GM18868 (cell line): ENCODE measurements around the gene PDCD6IP.
"Not testable (repeated sequence)": the region's sequence is repeated elsewhere in the genome, so short reads cannot be mapped to it uniquely, and the experiment has no call there.

ENCODE experiments used
- ATAC-seq: cut with Tn5 transposase; IDR thresholded peaks from one replicate; pipeline ENCODE4 v1.9.1; 2021; ENCODE audit warnings: mild to moderate bottlenecking, moderate library complexity; ENCODE audit not compliant: unreplicated experiment

PDCD6IP gene

DNA sequence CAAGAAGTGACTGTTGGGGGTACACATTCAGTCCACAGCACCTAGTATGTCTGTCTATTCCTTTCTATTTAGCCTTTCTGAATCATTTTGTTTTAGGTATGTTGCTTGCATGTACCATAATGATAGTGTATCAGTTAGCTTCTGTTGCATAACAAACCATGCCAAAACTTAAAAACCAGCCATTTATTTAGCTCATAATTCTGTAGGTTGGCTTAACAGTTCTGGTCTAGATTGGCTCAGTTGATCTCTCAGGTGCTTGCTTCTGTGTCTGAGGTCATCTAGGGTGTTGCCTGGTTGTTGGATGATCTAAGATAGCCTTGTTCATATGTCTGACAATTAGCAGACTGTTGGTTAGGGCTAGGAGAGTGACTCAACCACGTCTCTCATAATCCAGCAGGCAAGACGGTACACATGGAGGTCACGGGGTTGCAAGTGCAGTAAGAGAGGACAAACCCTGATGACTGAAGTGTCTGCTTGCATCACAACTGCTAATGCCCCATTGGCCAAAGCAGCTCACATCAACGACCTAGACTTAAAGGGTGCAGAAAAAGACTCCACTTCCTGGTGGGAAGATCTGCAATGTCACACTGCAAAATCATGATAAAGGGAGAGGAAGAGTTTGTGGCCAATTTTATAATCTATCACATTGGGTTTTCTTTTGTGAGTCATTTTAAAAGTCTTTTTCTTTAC is 6.8 kb upstream of the PDCD6IP start:
- peak; percentile 57 for ATAC-seq

DNA sequence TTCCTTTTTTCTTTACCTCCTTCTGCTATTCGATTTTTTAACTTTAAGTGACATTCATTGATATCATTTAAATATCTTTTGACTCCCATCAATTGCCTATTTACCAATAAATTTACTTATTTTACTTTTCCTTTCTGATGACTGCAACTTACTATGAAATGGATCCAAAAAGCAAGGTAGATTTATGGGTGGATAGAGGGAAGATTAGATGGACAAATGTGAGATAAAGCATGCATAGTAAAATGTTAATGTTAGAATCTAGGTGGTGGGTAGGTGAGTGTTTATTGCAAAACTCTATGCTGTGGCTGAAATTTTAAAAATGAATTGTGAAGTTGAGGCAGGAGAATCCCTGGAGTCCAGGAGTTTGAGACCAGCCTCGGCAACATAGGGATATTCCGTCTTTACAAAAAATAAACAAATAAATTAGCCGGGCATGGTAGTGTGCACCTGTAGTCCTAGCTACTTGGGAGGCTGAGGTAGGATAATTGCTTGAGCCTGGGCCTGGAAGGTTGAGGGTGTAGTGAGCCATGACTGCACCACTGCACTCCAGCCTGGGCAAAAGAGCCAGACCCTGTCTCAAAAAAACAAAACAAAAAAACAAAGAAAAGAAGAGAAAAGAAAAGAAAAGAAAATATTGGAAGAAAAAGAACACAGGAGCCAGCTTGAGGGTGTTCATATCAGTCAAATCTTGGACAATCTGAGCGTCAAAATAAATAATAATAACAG is 6.1 kb upstream of the PDCD6IP start:
- no peak for ATAC-seq

DNA sequence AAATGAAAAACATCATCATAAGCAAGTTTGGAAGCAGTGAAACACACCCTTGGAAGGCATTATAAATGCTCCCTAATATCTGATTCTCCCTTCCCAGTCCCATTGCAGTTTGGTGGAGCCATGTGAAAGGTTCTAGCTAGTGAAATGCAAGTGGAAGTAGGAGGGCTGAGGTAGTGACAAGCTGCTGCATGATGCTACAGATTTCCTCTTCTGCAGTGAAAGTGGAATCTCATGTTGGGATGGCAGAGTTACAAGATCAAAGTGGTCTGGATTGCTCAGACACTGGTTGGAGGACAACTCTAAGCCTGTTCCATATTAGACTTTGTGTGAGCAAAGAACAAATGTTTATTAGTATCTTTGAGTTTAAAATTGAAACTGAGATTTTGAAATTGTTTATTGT is 3.3 kb upstream of the PDCD6IP start:
- ATAC-seq, result no peak

DNA sequence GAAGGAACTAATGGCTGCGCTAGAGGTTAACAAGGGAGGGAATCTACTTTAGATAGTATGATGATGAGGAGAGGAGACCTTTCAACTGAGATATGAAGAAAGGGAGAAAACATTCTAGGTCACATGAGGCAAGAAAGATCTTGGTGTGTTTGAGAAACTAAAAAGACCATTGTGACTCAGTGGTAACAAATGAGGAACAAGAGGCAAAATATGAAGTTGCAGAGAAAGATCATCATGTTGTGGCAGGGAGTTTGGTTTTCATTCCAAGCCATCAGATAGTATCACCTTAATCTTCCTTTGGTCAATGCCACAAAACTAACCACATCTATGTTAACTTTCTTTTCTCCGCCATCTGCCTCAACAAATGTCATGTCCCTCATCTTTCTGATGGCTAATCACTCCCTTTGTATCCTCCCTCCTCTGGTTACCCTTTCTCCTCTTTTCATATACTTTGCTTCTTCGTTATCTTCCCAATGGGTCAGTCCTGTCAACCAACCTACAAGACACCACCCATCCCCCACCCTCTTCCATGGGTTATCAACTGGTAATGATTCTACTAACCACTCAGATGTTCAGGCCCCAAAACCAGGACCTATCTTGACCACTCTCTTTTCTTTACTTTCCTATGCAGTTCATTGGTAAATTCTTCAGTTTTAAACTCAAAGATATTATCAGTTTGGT is 2.4 kb upstream of the PDCD6IP start:
- no peak for ATAC-seq

DNA sequence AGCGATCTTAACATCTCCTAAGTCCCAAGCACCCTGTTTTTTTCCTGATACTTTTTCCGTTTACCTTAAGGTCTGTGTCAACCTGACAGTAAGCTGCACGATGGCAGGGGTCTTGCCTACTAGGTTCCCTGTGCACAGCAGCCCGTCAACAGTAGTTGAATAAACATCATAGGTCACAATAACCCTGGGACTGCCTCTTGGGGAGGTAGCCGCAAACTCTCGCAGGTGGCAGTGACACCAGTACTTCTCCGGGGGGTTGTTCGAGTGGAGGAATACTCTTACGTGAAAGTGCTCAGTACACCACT is 365 bp upstream of the PDCD6IP start:
- ATAC-seq, result peak; percentile 55

DNA sequence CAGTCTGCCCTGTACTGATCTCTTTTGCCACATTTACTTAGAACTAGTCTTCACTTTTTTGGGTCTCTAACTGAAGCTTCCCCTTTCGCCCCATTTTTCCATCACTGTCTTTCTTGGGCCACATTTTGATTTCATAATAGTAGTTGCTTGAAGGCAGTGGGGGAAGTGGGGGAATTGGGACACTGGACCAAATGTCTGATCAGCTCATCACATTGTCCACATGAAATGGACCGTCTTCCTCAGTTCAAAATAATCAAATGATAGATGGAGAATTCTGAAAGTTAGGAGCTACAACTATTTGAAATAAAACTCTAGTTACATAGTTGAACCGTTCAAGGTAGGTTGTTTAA is 747 bp downstream of the PDCD6IP start:
- ATAC-seq, result no peak

DNA sequence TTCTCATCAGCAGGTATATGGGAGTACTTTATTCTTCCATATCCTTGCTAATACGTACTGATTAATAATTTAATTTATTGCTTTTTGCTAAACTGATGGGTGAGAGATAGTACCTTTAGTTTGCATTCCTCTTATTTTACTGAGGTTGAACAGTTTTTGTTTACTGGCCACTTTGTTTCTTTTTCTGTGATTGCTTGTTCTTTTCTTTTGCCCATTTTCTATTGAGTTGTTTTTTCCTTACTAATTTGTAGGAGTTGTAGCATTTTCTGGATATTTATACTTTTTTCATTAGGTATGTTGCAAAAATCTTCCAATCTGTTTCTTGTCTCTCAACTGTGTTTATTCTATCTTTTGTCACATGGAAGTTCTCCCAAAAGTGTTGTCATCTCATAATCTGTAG is 4.8 kb downstream of the PDCD6IP start:
- ATAC-seq, result no peak

DNA sequence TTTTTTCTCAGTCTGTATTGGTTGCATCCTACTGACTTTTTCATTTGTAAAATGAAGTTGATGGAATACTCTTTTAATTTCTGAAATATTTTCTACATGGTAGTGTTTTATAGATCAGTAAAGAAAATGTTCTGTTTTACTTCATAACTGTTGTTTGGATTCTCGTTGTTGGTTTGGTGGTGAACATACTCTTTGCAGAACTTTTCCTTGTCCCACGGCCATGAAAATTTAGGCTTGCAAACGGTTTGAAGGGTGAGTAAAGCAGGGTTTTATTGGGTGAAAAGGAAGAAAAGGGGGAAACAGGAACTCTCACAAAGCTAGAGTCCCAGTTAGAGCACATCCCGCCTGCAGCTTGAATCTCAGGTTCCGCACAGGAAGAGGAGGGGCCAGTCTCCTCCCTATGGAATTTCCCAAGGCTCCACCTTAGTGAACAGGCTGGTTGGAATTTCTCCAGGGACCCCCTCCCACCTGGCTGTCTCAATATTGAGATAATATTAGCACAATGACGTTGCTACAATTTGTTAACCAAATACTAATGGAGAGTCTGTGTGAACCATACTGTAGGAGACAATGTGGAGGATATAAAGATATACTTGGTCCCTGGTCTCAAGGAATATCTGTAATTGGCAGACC is 5.6 kb downstream of the PDCD6IP start:
- no peak for ATAC-seq

DNA sequence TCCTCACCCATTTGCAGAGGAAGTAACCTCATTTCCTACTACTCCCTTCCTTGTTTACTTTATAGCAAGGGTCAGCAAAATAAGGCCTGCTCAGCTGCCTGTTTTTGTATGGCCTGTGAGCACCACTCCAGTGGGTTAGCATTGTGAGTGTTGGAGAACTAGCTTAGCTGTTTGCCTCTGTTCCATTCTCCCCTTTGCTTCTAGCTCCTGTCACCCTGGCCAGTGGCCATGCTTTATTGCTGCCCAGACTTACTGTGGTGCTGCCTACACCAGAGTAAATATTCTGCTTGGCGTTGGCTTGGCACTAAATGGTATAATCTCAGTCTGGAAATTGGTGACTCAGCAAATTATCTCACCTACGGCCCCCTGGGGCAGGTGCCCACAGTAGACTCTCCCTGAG is 8.8 kb downstream of the PDCD6IP start:
- ATAC-seq, result no peak

DNA sequence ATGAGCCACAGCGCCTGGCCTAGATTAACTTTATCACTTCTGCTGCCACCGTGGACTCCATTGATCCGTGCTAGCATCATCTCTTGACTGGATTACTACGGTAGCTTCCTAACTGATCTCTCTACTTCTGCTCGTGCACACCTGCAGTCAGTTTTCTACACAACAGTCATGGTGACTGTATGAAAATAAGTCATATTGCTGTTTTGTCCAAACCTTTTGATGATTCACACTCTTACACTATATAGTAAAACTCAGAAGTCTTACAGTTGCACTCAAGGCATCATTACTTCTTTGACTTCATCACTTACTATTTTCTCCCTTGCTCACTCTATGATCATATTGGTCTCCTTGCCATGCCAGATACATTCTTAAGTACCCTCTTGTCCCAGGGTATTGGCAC is 10.1 kb downstream of the PDCD6IP start:
- no peak for ATAC-seq

DNA sequence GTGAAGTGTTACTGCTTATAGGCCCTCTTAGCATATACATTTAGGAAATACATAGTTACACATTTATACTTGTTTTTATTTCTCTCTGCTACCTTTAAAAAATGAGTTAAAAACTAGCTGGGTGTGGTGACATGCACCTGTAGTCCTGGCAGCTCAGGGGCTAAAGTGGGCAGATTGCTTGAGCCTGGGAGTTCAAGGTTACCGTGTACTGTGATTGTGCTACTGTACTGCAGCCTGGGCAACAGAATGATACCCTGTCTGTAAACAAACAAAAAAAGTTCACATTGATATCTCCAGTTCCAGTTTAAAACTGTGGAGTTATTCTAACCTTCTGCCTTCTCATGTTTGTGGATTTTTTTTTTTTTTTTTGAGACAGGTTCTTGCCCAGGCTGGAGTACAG is 12.1 kb downstream of the PDCD6IP start:
- ATAC-seq, result no peak

DNA sequence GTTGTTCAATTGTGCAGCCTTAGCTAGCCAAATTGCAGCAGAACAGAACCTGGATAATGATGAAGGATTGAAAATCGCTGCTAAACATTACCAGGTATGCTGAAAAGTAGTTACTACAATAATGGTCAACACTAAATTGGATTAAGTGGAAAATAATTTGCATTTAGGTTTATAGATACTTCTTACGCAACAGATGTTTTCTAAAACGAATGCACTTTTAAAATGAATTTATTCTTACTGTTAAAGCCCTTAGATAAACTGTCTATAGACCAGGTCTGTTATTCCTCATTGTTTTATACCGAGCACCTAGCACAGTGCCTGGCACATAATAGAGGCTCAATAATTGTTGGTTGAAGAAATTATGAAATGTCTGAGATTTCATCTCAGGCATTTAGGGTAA is 23.6 kb downstream of the PDCD6IP start:
- no peak for ATAC-seq

DNA sequence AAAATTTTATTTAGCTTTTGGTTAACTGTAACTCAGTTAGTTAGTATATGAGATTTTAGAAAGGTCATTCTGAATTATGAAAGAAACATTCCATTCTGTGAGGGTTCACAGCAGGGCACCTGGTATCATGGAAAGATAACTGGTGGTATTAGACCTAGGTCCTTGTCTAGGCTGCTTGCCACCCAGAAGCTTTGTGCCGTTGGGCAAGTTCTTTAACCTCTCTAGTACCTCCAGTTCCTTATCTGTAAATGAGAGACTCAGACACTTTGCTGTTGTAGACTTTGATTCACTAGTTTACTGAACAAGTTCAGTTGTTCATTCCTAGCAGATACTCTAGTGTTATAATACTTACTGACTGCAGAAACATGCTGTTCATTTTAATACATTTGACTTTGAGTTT is 25.4 kb downstream of the PDCD6IP start:
- ATAC-seq, result no peak

DNA sequence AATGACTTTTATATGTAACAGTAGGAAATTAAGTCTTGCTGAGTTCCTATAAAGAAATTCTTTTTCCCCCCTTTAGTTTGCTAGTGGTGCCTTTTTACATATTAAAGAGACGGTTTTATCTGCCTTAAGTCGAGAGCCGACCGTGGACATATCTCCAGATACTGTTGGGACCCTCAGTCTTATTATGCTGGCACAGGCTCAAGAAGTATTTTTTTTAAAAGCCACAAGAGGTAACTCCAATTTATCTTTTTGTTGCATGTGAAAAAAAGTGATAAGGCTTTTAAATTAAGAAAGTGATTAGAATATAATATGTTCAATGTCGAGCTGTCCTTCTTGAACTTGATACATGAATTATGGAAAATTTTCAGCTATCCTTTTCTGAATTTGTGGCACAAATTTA is 26.7 kb downstream of the PDCD6IP start:
- ATAC-seq, result no peak

DNA sequence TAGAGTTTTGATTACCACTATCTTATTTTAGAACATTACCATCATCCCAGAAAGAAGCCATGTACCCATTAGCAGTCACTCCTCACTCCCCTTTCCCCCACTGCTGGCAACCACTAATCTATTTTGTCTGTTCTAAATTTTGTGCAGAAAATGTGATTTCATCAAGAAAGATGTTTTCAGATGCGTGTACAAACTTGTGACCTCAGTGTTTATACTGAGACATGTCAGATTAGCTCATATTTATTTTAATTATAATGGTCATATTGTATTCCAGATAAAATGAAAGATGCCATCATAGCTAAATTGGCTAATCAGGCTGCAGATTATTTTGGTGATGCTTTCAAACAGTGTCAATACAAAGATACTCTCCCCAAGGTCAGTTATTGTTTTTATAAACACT is 27.8 kb downstream of the PDCD6IP start:
- no peak for ATAC-seq

DNA sequence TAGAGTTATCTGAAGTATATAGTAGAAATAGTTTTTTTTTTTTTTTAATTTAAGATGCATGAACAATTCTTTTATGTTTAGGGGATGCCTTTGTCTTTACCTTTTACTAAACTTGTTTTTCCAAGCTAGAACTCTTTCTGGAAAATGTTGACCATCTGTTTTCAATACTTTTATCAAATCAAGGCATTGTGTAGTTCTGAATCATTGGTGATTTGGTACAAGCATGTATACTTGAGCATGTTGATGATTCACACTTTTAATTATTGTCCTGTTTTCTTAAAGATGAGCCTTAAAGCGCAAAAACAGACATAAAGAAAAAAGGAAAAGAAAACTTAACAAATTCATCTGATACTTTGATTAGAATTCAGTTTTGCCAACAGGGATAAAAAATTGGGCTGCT is 28.3 kb downstream of the PDCD6IP start:
- ATAC-seq, result no peak

DNA sequence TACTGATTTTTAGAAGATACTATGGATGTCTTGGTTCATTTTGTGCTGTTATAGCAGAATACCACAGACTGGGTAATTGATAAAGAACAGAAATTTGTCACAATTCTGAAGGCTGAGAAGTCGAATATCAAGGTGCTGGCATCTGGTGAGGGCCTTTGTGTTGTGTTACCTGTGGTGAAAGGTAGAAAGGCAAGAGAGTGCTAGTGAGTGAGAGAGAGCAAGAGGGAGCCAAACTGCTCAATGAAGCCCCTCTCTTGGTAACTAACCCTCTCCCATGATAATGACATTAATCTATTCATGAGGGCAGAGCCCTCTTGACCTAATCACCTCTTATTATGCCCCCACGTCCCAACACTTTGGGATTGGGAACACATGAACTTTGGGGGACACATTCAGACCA is 31.3 kb downstream of the PDCD6IP start:
- ATAC-seq, result no peak

DNA sequence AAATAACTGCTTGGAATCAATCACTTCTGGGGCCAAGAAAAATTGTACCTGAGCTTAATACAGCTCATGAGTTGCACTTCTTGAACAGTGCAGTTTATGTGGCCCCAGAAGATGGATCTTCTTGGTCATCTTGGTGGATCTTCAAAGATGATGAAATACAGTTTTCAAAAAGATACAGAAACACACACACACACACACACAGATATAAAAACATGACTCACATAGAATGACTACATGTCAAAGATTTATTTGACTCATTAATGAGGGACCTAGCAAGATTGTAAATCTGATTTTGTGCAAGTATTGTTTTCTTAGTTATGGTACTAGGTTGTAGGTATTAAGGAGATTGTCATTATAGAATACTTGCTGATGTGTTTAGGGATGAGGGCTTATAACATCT is 32.6 kb downstream of the PDCD6IP start:
- ATAC-seq, result no peak

DNA sequence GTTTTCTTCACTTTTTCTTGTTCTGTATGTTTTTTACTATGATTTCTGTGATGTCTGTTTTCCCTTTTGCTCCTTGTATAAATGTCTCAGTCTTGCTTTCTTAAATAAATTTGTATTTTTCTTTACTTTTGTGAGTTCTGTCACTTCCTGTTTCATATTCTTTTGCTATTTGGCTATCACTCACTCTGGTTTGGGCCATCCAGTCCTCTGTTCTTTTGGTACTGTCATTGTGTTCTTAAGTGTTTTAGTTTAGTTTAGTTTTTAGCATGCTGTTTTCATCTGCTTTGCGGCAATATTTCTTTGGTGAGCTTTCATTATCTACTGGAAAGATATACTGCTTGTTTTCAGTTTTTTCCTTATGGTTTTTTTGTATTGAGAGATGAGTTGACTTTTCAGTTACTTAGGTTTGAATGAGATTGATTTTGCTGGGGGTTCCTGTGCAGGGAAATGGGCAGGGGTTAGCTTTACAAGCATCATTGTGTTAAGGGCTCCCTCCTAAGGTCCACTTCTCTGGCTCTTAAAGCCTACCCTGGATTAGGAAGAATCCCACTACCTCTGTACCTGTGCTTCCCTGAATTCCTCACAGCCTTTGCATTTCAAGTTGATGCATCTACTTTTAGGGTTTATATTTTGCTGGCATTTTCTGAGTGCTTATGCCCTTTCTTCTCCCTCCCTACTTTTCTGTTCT is 35.1 kb downstream of the PDCD6IP start:
- ATAC-seq, result peak; percentile 35

DNA sequence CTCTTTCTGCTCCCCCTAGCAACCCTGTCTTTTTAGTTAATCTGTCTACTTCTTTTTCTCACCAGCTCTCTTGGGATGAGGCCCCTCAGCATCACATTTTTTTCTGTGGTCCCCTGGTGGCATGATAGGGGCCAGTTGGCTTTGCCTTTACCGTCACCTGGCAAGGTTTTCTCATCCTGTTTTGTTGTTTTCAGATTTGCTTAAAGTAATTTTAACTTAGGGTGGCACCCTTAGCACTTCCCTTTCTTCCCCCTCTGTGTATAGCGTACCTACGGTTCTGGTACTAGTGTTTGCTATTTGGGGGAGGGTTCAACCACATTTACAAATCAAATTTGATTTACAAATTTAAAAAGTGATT is 35.6 kb downstream of the PDCD6IP start:
- ATAC-seq, result peak; percentile 45

DNA sequence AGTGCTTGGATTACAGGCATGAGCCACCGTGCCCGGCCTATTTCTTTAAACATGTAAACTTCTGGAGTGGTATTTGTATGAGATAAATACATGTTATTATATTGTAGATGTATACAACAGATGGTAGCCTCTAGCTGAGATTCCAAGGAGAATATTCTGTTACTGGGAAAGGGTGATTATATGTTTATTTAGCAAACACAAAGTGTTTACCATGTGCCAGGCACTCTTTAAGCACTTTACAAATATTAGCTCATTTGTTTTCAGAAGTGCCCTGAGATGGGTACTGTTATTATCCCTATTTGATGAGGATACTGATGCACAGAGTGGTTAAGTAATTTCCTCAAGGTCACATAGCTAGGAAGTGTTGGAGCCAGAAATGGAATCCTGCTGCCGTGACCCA is 38.8 kb downstream of the PDCD6IP start:
- ATAC-seq, result not testable (repeated sequence)

DNA sequence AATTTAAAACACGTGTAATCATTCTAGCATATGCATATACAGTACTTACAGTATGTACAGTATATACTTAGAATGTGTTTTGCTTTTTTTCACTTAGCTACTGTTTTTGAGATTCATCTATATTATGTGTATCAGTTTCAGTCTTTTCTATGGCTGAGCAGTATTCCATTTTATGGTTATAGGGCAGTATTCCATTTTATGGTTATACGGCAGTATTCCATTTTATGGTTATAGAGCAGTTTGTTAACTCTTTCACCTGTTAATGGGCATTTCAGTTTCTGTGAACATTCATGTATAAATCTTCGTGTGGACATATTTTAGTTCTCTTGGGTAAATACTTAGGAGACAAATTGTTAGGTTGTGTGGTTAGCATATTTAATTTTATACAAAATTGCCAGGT is 40.9 kb downstream of the PDCD6IP start:
- no peak for ATAC-seq
